Measurements from ENCODE around the gene NQO1. TPM values are rescaled to one million over a fixed set of nuclear protein-coding genes. Genes with fewer than 3 reads are reported as not detected.

NQO1 gene
- total RNA-seq, 1 experiment from 2014 or later, result 14.6 TPM

DNA sequence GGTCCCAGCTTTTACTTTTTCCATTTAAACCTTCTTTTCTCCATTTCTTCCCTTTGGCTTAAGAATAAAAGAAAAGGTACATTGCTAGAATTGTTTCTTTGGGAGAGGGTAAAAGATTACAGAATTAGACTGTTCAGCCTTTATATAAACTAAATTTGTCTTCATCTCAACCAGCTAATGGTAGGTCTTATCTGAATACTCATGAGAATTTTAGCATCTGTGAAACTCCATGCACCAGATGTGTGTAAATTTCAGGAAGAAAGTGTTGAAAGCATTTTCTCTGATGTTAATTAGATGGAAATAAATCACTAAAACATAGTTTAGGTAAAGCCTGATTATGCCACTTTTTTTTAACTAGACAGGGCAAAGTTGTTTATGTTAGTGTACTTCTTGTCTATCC, 24.9 kb downstream of the NQO1 start:
- Histone ChIP-seq H3K9me3 (replicated peaks) (no peaks in the 10 kb centered on the region), H3K4me1 (no peaks in the 10 kb centered on the region), H3K27ac (no peak overlapping the region), H3K36me3 (no peaks in the 10 kb centered on the region), H3K4me3 (no peak overlapping the region), H3K27me3 (no peaks in the 10 kb centered on the region)
- no peak for DNase-seq

- Histone ChIP-seq H3K27me3 (no peaks in the 10 kb centered on the region), H3K36me3 (no peaks in the 10 kb centered on the region; the same call in 1 of the 2 replicates), H3K4me3 (no peak overlapping the region), H3K9me3 (replicated peaks) (no peaks in the 10 kb centered on the region), H3K4me1 (no peaks in the 10 kb centered on the region), H3K27ac (no peak overlapping the region)
- no peak for DNase-seq
These were observed 26.4 kb downstream of the NQO1 start for GRCh38 chr16:69699915-69700314.

- Histone ChIP-seq H3K9me3 (replicated peaks) (no peaks in the 10 kb centered on the region), H3K4me1 (no peaks in the 10 kb centered on the region), H3K36me3 (no peaks in the 10 kb centered on the region; the same call in 1 of the 2 replicates), H3K27me3 (no peaks in the 10 kb centered on the region), H3K27ac (no peak overlapping the region), H3K4me3 (no peak overlapping the region)
- DNase-seq, result no peak
These were observed 28.0 kb downstream of the NQO1 start for GRCh38 chr16:69698404-69698803.

DNA sequence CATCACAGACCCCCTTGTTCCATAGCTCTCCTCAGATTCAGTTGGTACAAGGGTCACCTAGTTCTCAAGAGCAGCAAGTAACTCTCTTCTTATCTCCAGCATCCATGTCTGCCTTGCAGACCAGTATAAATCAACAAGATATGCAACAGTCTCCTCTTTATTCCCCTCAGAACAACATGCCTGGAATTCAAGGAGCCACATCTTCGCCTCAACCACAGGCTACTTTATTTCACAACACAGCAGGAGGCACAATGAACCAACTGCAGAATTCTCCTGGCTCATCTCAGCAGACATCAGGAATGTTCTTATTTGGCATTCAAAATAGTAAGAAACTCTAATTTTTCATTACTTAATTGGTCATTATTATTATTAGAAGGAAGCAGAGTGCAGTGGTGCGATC, 32.4 kb downstream of the NQO1 start:
- DNase-seq, result no peak
- Histone ChIP-seq H3K27me3 (no peaks in the 10 kb centered on the region), H3K36me3 (peaks cover 8% of the 10 kb centered on the region; the same call in 1 of the 2 replicates), H3K9me3 (replicated peaks) (no peaks in the 10 kb centered on the region), H3K4me3 (no peak overlapping the region), H3K27ac (no peak overlapping the region), H3K4me1 (no peaks in the 10 kb centered on the region)

DNA sequence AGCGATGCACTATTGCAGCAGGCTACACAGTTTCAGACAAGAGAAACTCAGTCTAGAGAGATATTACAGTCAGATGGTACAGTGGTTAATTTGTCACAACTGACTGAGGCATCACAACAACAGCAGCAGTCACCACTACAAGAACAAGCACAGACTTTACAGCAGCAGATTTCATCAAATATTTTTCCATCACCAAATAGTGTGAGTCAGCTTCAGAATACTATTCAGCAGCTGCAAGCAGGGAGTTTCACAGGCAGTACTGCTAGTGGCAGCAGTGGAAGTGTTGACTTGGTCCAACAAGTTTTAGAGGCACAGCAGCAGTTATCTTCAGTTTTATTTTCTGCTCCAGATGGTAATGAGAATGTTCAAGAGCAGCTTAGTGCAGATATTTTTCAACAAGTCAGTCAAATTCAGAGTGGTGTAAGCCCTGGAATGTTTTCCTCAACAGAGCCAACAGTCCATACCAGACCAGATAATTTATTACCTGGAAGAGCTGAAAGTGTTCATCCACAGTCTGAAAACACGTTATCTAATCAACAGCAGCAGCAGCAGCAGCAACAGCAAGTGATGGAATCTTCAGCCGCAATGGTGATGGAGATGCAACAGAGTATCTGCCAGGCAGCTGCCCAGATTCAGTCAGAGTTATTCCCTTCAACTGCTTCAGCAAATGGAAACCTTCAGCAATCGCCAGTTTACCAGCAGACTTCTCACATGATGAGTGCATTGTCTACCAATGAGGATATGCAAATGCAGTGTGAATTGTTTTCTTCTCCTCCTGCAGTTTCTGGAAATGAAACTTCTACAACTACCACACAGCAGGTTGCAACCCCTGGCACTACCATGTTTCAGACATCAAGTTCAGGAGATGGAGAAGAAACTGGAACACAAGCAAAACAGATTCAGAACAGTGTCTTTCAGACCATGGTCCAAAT, 34.1 kb downstream of the NQO1 start:
- peaks cover 8% of the 10 kb centered on the region; the same call in 1 of the 2 replicates for H3K36me3 ChIP-seq
- DNase-seq, result no peak

DNA sequence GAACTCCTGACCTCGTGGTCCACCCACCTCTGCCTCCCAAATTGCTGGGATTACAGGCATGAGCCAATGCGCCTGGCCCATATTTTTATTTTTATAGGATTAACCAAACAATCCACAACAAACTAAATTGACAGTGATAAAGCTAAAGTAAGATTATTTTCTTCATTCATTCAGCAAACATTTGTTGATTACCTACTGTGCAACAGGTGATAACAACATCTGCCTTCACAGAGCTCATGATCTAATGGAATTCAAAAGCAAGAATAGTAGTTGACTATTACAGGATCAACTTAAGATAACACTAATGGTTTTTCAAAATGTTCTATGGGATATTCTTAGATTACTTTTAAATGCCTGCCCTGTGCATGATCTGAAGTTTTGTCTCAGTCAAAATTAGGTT, 37.8 kb downstream of the NQO1 start:
- H3K27me3 ChIP-seq, result no peaks in the 10 kb centered on the region
- DNase-seq, result no peak
- H3K36me3 ChIP-seq, result peaks cover 8% of the 10 kb centered on the region; the same call in 1 of the 2 replicates

More for the DNA sequence above, 34.1 kb downstream of the NQO1 start:
- Histone ChIP-seq H3K4me3 (no peak overlapping the region), H3K27ac (no peak overlapping the region), H3K27me3 (no peaks in the 10 kb centered on the region), H3K9me3 (replicated peaks) (no peaks in the 10 kb centered on the region), H3K4me1 (no peaks in the 10 kb centered on the region)

DNA sequence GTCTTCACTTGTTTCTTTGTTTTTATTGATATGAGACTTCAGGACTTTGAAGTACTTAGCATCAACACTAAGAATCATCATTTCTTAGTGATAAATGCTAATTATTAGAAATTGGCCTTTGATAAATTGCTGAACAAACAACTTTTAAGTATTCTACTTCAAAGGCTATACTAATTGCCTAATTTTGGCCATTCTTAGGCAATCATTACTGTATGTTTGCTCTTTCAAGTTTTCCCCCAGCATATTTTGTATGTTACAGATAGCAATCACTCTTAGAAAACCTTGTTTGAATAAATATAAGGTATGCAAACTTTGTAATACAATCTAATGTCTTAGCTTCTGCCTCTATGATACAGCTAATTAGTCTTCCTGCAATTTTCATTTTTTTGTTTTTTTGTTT, 46.0 kb downstream of the NQO1 start:
- Histone ChIP-seq H3K4me1 (no peaks in the 10 kb centered on the region), H3K27ac (no peak overlapping the region), H3K36me3 (peaks cover 4% of the 10 kb centered on the region; the same call in 1 of the 2 replicates), H3K4me3 (no peak overlapping the region), H3K9me3 (replicated peaks) (no peaks in the 10 kb centered on the region), H3K27me3 (no peaks in the 10 kb centered on the region)
- DNase-seq, result no peak

More for the DNA sequence above, 37.8 kb downstream of the NQO1 start:
- no peak overlapping the region for H3K27ac ChIP-seq
- H3K4me3 ChIP-seq, result no peak overlapping the region
- H3K4me1 ChIP-seq, result no peaks in the 10 kb centered on the region
- no peaks in the 10 kb centered on the region for H3K9me3 ChIP-seq (replicated peaks)

GRCh38 chr16:69672998-69673713, 53.2 kb downstream of the NQO1 start:
- peaks cover 4% of the 10 kb centered on the region; the same call in 1 of the 2 replicates for H3K36me3 ChIP-seq
- H3K4me1 ChIP-seq, result no peaks in the 10 kb centered on the region
- no peaks in the 10 kb centered on the region for H3K9me3 ChIP-seq (replicated peaks)
- no peak for DNase-seq
- no peaks in the 10 kb centered on the region for H3K27me3 ChIP-seq
- no peak overlapping the region for H3K4me3 ChIP-seq
- no peak overlapping the region for H3K27ac ChIP-seq

DNA sequence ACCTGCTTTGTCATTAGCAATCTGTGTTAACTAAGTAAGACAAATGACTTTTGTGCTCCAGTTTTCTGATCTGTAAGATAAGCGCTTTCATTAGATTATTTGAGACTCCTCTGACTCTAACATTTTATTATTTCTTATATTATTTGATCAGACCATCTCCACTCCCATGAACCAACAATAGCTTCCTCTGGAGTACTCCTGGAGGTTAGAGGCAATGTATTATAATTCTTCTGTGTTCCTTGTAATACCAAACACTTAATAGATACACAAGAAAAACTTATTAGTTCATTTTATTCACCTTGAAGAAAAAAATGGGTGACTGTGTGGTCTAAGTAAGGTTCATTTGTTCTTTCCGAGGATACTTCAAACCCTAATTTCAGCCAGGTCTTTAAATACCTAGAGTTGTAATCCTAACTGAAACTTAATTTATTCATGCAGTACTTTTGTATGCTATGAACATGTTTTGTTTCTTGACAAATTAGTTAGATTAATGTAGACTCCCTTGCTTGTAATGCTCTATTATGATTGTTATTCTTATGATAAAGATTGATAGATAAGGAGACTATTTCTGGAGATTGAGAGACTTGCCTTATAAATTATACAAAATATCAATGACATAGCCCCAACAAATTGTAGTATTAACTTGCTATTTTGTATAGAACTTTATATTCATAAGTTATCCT, 53.9 kb downstream of the NQO1 start:
- DNase-seq, result no peak
- Histone ChIP-seq H3K4me3 (no peak overlapping the region), H3K9me3 (replicated peaks) (no peaks in the 10 kb centered on the region), H3K27ac (no peak overlapping the region), H3K27me3 (no peaks in the 10 kb centered on the region), H3K36me3 (peaks cover 4% of the 10 kb centered on the region; the same call in 1 of the 2 replicates), H3K4me1 (no peaks in the 10 kb centered on the region)

DNA sequence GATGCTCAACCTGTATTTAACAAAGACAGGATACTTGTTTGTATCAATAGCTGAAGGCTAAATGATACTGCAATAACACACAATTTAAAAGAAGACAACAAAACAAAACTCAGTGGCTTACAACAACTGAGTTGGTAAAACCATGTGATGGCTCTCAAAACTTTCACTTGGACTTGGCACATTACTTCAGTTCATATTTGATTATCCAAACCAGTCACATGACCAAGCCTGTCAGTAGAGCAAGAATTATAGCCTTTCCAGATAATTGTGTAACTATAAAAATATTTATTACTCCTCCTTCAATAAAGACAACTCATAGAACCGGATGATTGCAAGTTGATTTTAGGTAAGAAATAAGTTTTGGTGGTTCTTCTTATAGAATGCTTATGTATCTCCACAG, 56.8 kb downstream of the NQO1 start:
- H3K27ac ChIP-seq, result no peak overlapping the region
- no peaks in the 10 kb centered on the region for H3K4me1 ChIP-seq
- no peaks in the 10 kb centered on the region for H3K36me3 ChIP-seq
- no peaks in the 10 kb centered on the region for H3K27me3 ChIP-seq
- no peak overlapping the region for H3K4me3 ChIP-seq
- DNase-seq, result no peak
- H3K9me3 ChIP-seq (replicated peaks), result no peaks in the 10 kb centered on the region

GRCh38 chr16:69663846-69664245, 62.5 kb downstream of the NQO1 start:
- no peak overlapping the region for H3K4me3 ChIP-seq
- H3K36me3 ChIP-seq, result no peaks in the 10 kb centered on the region
- no peaks in the 10 kb centered on the region for H3K4me1 ChIP-seq
- H3K27ac ChIP-seq, result no peak overlapping the region
- DNase-seq, result no peak
- H3K27me3 ChIP-seq, result no peaks in the 10 kb centered on the region
- no peaks in the 10 kb centered on the region for H3K9me3 ChIP-seq (replicated peaks)

- Histone ChIP-seq H3K4me3 (no peak overlapping the region), H3K4me1 (no peaks in the 10 kb centered on the region), H3K27me3 (no peaks in the 10 kb centered on the region), H3K36me3 (no peaks in the 10 kb centered on the region), H3K9me3 (replicated peaks) (no peaks in the 10 kb centered on the region), H3K27ac (no peak overlapping the region)
- no peak for DNase-seq
These were observed 63.5 kb downstream of the NQO1 start for GRCh38 chr16:69662901-69663300.

DNA sequence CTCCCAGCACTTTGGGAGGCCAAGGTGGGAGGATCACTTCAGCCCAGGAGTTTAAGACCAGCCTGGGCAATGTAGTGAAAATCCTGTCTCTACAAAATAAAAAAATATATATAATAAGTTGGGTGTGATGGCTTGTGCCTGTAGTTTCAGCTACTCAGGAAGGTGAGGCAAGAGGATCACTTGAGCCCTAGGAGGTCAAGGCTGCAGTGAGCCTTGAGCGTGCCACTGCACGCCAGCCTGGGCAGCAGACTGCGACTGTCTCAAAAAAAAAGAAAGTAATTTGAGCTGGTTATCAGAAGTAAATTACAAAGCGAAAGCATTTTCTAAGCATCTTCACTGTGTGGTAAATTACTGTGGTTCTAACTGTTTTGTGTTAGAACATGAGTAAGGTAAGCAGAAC, 66.2 kb downstream of the NQO1 start:
- H3K9me3 ChIP-seq (replicated peaks), result no peaks in the 10 kb centered on the region
- H3K4me3 ChIP-seq, result no peak overlapping the region
- no peaks in the 10 kb centered on the region for H3K4me1 ChIP-seq
- no peaks in the 10 kb centered on the region for H3K27me3 ChIP-seq
- 0 out of 2 replicates have a peak, but pooled peaks cover 5% of the 10 kb centered on the region for H3K36me3 ChIP-seq
- no peak for DNase-seq
- H3K27ac ChIP-seq, result no peak overlapping the region

Measured in SJCRH30 (cell line).